ENCODE data around the gene THNSL1.

The THNSL1 gene

GRCh38 chr10:25061711-25062449 is 45.5 kb downstream of the THNSL1 start:
- no peak for DNase-seq

- DNase-seq: no peak
Observed at GRCh38 chr10:25063157-25063556, 46.7 kb downstream of the THNSL1 start.

- no peak for DNase-seq
Observed at GRCh38 chr10:25063644-25064043, 47.2 kb downstream of the THNSL1 start.

- DNase-seq: no peak
Observed at GRCh38 chr10:25064401-25064800, 48.0 kb downstream of the THNSL1 start.

GRCh38 chr10:25065761-25066476 is 49.5 kb downstream of the THNSL1 start:
- DNase-seq: no peak

GRCh38 chr10:25068152-25069058 is 52.0 kb downstream of the THNSL1 start:
- DNase-seq: peak; percentile 86

GRCh38 chr10:25071227-25071626 is 54.8 kb downstream of the THNSL1 start:
- DNase-seq: no peak

GRCh38 chr10:25072786-25073185 is 56.4 kb downstream of the THNSL1 start:
- no peak for DNase-seq

- DNase-seq: no peak
Observed at GRCh38 chr10:25075825-25076224, 59.4 kb downstream of the THNSL1 start.
